Endodermal cell (in vitro differentiated cells): Measurements from ENCODE around the gene TWIST1. TPM values are rescaled to one million over a fixed set of nuclear protein-coding genes. Genes with fewer than 3 reads are reported as not detected.

ENCODE experiments used
- DNase-seq: peaks from one replicate; pipeline ENCODE4 v3.0.0-alpha.2; 2017
- H3K27ac ChIP-seq: 2 replicates; pipeline ENCODE4 v1.5.1; 2013; ENCODE audit warnings: mild to moderate bottlenecking, low read depth, low read length, moderate library complexity
- H3K27me3 ChIP-seq: 2 replicates; pipeline ENCODE4 v1.6.1; 2013; ENCODE audit warnings: mild to moderate bottlenecking, low read length, moderate library complexity; ENCODE audit not compliant: insufficient read depth, control insufficient read depth, poor library complexity, severe bottlenecking
- H3K36me3 ChIP-seq: 2 replicates; pipeline ENCODE4 v1.7.0; 2013; ENCODE audit warnings: mild to moderate bottlenecking, low read length, moderate library complexity; ENCODE audit not compliant: control insufficient read depth, insufficient read depth
- H3K4me1 ChIP-seq: one replicate; pipeline ENCODE4 v1.7.0; 2013; ENCODE audit warnings: low read length; ENCODE audit not compliant: control insufficient read depth, insufficient read depth
- H3K4me3 ChIP-seq: 2 replicates; pipeline ENCODE4 v1.5.1; 2013; ENCODE audit warnings: mild to moderate bottlenecking, low read length, moderate library complexity
- H3K9ac ChIP-seq: 2 replicates; pipeline ENCODE4 v1.6.1; 2013; ENCODE audit warnings: mild to moderate bottlenecking, low read length, moderate library complexity; ENCODE audit not compliant: poor library complexity, severe bottlenecking; ENCODE audit errors: extremely low read depth
- H3K9me3 ChIP-seq: 2 replicates; pipeline ENCODE4 v1.6.1; 2013; ENCODE audit warnings: mild to moderate bottlenecking, low read length, moderate library complexity; ENCODE audit not compliant: control insufficient read depth
- H3K27ac Mint-ChIP-seq: 2 replicates; pipeline ENCODE4 v1.8.0; 2020; ENCODE audit warnings: mixed read lengths
- H3K27me3 Mint-ChIP-seq: 2 replicates; pipeline ENCODE4 v1.8.0; 2021; ENCODE audit warnings: mild to moderate bottlenecking, mixed read lengths; ENCODE audit not compliant: insufficient read depth
- H3K36me3 Mint-ChIP-seq: 2 replicates; pipeline ENCODE4 v1.8.0; 2020; ENCODE audit warnings: low read depth, mixed read lengths
- H3K4me1 Mint-ChIP-seq: 2 replicates; pipeline ENCODE4 v1.8.0; 2020; ENCODE audit warnings: mixed read lengths
- H3K4me3 Mint-ChIP-seq: 2 replicates; pipeline ENCODE4 v1.8.0; 2020; ENCODE audit warnings: mild to moderate bottlenecking, moderate library complexity, mixed read lengths
- H3K9me3 Mint-ChIP-seq: 2 replicates; pipeline ENCODE4 v1.8.0; 2020; ENCODE audit warnings: mild to moderate bottlenecking, mixed read lengths
- CTCF ChIP-seq: fragments of 200-600 bp; sonication (generic); conservative IDR thresholded peaks from 2 replicates; pipeline ENCODE4 v1.5.0; 2021; ENCODE audit warnings: antibody characterized with exemption, mild to moderate bottlenecking
- WGBS, 2 experiments: methylation state at CpG; one replicate each; pipeline versions ENCODE4 v1.1.5 to v1.1.7; 2013; ENCODE audit warnings: missing lambda C conversion rate in 2 of 2, mixed read lengths in 1 of 2; ENCODE audit not compliant: insufficient coverage in 1 of 2, insufficient read length in 1 of 2; 5-methylcytosine and 5-hydroxymethylcytosine counted together
- total RNA-seq, 2 donors: library from RNA; stranded (reverse); fragmentation: NEBNext Ultra II Directional in 1 of 2; extraction: Animal tissue kit (Norgen Biotek cat#: 25700) in 1 of 2; gene quantifications; 2 replicates in 1 of 2; 3 replicates in 1 of 2; pipeline ENCODE4 v1.2.1, GENCODE V29; 2021

The TWIST1 gene
- total RNA-seq, 2 donors from 2014 or later: 0.46 to 0.88 TPM

GRCh38 chr7:19110776-19111175, 6.7 kb downstream of the TWIST1 start:
- no peak overlapping the region for H3K27ac Mint-ChIP-seq

GRCh38 chr7:19110026-19110730, 7.3 kb downstream of the TWIST1 start:
- Mint-ChIP-seq H3K9me3 (no peaks in the 10 kb centered on the region), H3K27ac (no peak overlapping the region)
- peaks cover 100% of the 10 kb centered on the region for H3K27me3 ChIP-seq

More at GRCh38 chr7:19110776-19111175, 6.7 kb downstream of the TWIST1 start:
- Histone ChIP-seq H3K4me3 (no peak overlapping the region), H3K9me3 (no peaks in the 10 kb centered on the region), H3K4me1 (no peaks in the 10 kb centered on the region), H3K9ac (no peak overlapping the region), H3K36me3 (no peaks in the 10 kb centered on the region), H3K27ac (no peak overlapping the region), H3K27me3 (peaks cover 100% of the 10 kb centered on the region)
- Mint-ChIP-seq H3K27me3 (peaks cover 99% of the 10 kb centered on the region), H3K4me3 (peak overlapping the region; percentile 14), H3K36me3 (no peaks in the 10 kb centered on the region), H3K4me1 (peaks cover 37% of the 10 kb centered on the region), H3K9me3 (no peaks in the 10 kb centered on the region)
- 7 to 13% methylated on average over 3 to 6 of the region's 6 CpGs for WGBS, 2 experiments
- peak; percentile 55 for DNase-seq
- TF ChIP-seq CTCF: no peak

More at GRCh38 chr7:19110026-19110730, 7.3 kb downstream of the TWIST1 start:
- H3K4me3 Mint-ChIP-seq: no peak overlapping the region
- TF ChIP-seq CTCF: no peak
- H3K9me3 ChIP-seq: no peaks in the 10 kb centered on the region
- peaks cover 40% of the 10 kb centered on the region for H3K4me1 Mint-ChIP-seq
- WGBS, 2 experiments: 15 to 28% methylated on average over 6 to 11 of the region's 11 CpGs
- no peak overlapping the region for H3K27ac ChIP-seq
- H3K9ac ChIP-seq: no peak overlapping the region
- H3K4me1 ChIP-seq: no peaks in the 10 kb centered on the region
- DNase-seq: no peak
- no peak overlapping the region for H3K4me3 ChIP-seq
- H3K36me3 Mint-ChIP-seq: no peaks in the 10 kb centered on the region
- H3K27me3 Mint-ChIP-seq: peaks cover 100% of the 10 kb centered on the region
- no peaks in the 10 kb centered on the region for H3K36me3 ChIP-seq
